ENCODE data around the gene KCTD16.

KCTD16 gene

DNA sequence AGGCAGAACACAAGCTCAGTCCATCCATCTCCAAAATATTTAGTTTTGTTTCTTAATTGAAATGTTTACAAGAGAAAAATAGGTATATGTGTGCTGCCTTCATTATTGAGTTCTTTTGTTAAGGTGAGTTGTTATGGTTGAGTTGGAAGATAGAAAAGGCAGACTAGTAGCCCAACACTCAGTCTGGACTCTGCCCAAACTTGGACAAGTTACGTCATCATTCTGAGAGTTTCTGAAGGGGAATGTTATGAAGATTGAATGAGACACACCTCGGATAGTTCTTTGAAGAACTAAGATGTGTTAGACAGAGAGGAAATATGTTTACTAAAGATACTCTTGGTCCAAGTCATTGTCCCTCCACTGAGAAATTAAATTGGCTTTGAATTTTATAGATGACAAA is 245.5 kb downstream of the KCTD16 start:
- DNase-seq: no peak

DNA sequence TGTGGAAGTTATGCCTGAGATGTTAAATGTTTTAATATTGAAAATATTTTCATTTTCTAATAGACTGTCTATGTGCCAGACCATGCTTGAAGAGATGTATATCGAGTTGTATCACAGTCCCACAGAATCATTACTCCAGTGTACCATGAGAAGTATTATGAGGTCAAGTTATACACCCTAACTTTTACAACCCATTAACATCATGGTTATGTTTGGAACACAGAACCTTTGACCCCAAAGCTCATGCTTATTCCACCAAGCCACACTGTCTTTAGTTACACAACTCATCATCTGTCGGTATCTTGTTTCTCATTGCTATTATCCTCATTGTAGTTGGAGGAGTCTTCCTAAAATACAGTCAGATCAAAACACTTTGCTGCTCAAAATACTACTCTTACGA is 248.0 kb downstream of the KCTD16 start:
- DNase-seq: no peak

DNA sequence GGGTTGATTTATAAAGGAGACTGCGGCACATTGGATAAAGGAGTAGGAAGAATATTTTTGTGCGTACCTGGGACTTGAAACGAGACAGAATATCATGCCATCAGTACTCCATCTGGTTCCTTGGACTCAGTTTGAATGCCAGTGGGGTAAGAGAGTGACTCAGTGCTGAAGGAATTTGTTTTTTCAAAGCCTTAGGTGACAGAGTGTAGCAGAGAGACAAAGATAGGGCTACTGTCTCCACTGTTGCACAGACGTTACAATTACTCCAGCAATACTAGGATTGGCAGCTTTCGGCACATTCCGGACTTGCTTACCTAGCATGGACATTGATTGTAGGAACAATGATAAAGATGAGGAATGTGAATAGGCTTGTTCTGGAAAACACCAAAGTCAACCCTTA is 250.7 kb downstream of the KCTD16 start:
- DNase-seq: no peak

DNA sequence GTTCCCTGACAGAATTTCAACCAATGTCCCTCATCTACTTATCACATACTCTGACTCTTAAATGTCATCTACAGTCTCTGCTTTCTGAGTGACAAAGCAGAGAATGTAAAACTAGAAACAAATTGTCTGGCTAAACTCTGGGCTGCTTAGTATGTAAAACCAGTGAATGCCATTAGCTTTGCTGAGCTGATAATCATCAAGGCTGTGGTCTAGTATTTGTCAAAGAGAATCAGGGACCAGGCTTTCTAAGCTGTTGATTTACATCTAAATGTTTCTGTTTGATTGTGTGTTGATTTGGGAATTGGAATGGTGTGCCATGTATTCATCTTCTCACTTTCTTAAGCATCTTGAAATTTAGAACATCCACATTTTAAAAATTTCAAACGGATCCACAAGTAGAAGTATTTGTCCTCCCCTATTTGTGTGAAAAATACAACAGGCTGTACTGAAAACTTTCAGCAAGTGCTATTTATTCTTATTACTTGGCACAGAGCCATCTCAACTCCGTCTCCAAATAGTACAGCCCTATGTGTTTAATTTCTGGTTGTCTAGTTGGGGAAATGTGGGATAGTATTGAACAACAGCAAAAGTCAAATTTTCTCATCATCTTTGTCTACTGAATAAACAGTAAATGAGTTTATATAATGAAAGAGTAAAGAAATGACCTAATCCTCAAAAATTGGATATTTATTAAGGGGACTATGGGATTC is 251.5 kb downstream of the KCTD16 start:
- no peak for DNase-seq

DNA sequence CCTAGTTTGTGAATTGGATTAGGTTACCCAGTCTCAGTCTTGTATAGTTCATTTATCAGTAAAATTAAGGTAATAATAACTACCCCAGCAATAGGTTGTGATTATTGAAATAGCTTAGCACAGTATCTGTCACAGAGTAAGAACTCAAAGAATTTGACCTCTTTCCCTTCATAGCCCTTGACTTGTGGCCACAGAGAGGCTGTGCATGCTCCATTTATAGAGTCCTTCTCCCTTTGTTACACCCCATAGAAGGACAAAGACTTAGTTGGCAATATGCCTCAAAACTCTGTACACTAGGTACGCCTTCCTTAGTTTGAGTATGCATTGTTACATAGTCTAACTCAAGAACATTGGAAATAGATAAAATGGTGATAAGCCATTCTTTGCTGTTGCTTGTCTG is 257.2 kb downstream of the KCTD16 start:
- no peak for DNase-seq

DNA sequence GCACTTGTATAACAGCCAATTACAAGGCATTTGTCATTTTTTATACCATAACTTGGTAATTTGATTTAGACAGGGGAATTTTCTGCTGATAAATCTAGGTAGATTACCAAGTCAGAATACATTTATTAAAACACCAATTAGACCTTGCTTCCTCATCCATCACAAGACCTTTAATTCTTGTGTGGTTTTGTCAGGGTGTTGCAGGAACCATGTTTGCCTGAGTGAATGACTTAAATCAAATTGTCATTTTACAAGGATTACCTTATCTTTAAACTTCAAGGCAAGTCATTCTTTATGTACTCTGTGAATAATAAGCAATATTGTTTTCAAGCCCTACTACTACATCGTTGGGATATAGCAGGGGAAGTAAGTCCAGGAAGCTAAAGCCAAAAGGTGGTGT is 257.7 kb downstream of the KCTD16 start:
- no peak for DNase-seq

DNA sequence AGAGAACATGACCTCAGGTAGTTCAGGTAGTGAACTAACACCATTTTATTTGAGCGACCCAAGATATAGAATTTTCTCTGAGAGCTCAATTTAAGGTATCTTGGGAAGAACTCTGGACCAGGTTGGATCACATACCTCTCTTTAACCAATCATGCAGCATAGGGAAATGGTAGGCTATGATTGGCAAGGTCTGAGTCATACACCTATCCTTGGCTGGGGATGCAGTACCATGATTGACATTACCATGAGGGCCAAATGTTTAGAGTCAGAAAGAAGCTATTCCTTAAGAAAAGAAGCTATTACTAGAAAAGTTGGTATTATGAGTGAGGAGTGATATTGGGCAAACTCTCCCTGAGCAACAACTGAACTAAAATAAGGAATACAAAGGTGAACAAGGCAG is 258.7 kb downstream of the KCTD16 start:
- DNase-seq: no peak

DNA sequence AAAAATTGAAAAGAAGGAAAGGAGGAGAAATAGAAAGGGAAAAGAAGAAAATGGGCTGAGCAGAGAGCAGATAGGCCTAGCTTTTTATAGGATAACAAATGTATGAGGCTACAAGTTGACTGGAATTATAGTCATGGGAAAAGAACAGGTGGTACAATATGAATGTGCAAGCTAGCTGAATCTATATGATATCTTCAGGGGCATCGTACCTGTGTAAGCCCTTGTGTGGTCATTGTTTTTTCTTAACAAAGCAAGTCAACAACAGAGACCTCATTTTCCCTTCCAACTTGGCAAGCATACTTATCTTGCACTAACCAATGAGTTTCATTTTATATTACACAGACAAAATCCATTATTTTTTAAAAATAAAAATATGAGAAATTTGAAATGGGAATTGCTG is 259.2 kb downstream of the KCTD16 start:
- no peak for DNase-seq

DNA sequence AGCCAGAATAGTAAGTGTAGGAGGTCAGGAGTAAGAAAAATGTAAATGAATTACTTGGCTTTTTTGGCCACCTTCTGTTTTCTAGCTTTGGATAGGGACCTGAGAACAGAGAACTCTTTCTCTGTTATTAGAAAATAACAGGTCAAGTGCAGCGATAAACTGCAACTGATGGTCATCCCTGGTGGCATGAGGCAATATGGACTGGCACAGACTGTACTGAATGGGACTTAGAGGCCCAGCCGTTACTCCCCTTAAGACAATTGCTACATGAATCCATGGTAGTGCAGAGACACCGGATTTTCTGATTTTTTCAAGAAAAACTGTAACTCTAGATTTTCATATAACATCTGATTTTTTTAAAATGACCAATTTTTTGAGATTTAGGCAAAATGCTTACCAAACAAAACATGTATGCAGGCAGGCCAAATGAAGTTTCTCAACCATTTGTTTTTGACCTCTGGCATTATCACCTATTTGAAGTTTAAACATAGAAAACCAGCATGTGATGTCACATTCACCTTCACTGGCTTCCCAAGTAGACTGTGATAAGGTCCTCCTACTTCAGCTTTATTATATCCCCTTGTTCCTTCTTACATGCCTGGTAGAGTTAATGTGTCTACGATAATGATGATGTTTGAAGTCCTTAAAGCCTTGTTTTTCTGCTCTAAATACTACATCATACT is 262.6 kb downstream of the KCTD16 start:
- no peak for DNase-seq

DNA sequence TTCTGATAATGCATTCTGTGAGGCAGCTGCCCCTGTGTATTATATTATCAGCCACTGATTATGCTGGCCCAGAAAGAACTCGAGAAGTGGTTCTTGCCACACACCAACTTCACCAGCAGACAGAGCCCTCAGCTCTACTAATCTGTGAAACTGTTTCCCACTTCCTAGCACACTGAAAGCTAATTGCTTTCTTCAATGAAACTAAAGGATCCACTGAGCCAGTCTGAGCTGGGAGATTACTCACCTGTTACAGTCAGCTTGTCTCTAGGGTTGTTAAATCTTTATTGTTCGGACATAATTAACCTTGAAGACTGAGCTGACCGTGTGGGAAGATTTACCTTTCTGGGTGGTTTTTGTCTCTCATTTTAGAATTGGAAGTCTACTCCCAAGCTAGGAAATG is 263.2 kb downstream of the KCTD16 start:
- DNase-seq: no peak

DNA sequence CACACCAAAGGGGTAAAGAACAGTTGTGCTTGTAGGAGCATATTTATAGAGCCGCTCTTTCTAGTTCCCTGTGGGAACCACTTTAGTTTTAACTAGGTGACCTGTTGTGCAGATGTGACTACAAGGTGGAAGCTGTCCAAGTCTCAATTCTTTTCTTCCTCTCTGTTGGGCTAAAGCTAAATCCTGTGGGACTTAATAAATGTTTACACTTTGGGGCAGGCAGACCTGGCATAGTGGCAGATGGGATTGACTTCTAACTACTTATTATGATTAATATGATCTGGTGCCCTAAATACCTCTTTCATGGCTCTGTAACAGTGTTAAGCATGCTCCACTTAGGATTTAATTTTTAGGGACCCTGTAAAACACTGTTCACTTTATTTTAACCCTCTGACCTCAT is 265.3 kb downstream of the KCTD16 start:
- DNase-seq: no peak

DNA sequence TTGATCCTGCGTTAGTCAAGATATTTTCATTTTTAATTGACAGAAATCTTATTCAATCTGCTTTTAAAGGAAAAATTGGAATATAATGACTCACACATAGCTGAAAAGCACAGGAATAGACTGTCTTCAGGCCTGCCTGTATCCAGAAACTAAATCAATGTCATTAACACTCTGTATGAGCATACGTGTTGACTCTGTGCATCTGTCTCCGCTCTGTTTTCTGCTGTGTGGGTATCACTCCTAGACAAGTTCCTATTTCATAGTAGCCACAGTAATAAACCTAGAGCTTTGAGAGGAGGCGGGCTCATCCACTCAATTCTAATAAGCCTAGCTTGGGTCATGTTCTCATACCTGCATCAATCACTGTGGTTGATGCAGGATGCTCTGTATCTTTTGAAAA is 267.6 kb downstream of the KCTD16 start:
- no peak for DNase-seq

DNA sequence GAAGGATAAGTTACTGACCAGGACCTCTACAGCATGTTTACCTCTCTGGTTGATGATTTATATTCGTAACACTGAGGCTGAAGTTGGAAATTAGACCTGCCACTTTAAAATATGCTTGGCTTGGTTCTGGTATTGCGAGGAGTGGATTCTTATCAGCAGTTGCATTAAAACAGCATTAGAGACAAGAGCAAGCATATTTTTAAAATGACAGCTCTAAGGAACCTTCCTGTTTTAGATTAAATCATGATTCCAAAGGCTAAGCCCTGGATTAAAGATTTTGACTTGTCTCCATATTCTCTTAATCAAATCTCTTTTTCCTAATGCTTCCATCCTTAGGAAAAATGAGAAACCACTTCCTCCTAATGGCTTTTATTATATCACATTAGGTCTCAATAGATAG is 277.8 kb downstream of the KCTD16 start:
- no peak for DNase-seq

DNA sequence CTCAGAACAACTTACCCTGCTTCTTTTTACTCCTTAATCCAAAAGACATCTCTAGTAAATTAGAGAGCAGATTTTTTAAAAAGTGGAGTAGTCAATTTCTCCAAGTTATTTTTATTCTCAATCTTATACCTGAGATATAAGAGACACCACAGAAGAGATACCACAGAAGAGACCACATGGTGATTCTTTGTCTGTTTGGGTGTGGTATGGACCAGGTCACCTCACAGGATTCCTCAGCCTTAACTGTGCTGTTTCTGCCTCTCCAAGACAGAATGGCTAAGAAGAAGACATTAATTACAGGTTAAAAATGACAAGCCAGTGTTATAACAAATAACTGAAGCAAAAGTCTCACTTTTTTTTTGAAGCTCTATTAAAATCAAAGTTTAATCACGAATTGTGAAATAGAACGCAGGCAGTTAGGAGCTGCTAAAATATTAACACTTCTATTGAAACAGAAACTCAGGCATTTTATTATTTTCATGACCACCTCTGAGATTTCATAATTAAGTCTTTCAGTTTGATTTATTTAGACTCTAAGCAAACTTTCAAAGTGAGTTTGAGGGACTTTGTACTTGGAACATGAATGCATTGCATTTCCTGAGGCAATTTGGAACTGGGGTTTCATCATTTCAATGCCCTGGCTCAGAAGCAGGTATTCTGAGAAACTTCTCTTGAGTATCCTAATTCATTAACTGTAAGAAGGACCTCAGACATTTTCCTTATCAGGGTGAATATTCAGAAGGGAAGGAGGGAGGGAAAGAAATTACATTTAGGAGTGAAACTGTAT is 280.7 kb downstream of the KCTD16 start:
- DNase-seq: no peak

DNA sequence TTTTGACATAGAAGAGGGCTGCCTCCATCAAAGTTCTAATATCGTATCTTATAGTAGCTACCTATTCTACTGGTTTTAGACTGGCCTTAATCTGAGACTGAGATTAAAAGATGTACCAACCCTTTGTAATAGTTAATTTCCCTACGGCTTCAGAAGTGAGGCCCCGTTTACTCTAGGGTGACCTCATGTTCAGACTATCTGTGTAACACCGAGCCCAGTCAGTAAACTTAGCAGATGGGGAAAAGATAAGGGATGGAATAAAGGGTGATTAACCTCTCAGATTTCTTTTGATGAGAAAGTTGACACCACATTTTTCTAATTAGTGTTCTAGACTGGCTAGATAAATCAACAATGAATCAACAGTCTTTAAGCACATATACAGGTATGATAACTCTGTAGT is 283.1 kb downstream of the KCTD16 start:
- DNase-seq: no peak

DNA sequence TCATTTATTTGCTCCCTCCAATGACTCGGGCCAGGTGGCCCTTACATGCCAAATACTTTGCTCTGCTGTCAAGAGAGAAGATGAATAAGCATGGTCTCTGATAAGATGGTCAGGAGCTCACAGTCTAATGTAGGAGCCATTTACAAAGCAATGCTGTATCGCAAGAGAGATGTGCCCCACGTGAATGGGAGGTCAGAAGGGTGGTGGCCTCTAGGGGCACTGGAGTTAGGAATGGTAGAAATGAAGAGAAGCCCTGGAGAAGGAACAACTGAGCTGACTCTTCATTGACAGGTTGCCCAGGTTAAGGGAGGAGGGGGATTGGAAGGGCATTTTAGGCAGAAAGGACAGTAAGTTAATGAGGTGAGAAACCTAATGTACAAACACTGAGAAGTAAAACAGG is 286.5 kb downstream of the KCTD16 start:
- no peak for DNase-seq

DNA sequence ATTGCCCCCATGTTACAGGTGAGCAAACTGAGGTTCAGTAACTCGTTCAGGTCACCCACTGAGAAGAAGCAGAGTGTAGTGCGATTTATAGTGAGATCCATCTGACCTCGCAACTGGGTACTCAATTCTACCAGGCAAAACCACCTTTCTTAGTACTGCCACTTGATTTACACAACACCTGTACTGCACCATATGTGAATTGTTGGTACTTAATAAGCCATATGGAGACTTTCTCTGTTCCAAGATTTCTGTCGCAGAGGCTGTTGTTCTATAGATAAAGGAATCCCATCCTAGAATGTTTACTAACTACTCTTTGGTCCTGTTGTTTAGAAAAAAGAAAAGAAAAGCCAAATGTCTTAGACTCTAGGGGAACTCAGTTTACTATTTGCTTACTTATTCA is 287.5 kb downstream of the KCTD16 start:
- DNase-seq: no peak

DNA sequence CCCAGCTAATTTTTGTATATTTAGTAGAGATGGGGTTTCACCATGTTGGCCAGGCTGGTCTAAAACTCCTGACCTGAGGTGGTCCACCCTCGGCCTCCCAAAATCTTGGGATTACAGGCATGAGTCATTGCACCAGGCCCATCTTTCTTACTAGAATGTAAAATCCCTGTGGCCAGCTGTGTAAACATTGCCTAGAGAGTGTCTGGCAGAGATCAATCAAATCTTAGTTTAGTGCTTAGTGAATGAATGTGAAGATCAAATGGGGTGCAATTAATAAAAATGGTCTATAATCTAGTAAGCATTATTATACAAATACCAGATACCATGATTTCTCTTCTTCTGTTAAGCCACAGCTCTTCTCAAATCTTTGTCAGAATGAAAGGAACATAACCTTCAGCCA is 289.9 kb downstream of the KCTD16 start:
- DNase-seq: no peak

DNA sequence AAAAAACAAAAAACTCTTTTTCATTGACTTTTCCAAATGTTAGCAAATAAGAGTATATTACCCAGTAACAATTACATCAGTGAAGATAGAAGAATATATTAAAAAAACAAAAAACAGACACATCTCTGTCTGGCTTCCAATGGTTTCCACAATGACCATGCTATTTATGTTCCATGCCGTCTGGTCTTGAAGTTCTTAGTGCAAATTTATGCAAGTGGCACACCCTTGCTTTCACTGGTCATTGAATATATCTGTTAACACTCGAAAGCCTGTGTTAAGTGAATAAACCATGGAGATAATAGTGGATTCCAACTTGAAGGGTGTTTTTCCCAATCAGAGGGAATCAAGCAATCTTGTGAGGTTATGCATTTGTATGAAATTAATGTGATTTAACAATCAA is 291.9 kb downstream of the KCTD16 start:
- DNase-seq: no peak

DNA sequence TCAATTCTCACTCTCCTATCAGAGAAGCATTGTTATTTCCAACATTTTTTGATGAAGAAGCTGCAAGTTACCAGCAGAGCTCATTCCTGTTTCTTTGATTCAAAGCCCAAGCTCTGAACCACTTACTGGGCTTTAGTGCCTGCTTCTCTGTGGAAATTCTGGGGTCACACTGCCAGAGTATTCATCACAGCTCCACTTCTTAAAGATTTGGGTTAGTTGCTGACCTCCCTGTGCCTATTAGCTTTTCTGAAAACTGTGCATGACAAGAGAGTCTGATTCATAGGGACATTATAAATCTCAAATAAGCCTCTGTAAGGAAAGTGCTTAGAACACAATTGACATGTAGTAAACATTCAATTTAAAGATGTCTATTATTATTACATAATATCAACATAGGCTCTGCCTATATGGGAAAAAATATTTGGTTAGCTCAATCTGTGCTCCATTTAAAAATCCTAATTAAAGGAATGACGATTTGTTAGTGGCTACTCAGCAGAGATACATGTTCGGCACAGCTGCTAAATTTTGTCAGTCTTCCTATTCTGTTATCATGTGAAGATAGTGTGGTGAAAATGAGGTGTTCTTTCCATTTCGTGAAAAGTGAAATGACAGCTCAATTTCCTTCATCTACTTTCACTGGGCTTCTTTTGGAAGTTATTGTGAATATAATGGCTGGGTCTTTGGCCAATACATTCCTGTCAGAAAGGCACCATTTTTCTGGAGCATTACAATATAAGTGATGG is 293.0 kb downstream of the KCTD16 start:
- DNase-seq: no peak

DNA sequence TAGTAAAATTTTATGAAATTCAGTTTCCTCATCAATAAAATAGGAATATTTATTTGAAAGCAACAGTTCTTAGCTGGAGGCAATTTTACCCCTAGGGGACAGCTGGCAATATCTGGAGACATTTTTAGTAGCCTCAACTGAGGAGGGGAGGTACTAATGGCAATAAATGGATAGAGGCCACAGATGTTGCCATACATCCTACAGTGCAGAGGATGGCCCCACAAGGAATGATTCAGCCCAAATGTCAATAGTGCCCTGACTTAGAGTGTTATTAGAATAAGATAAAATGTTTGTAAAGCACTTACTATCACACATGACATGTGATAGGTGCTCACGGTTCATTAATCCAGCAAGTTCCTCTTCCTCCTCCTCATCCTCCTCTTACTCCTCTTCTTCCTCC is 293.6 kb downstream of the KCTD16 start:
- no peak for DNase-seq

DNA sequence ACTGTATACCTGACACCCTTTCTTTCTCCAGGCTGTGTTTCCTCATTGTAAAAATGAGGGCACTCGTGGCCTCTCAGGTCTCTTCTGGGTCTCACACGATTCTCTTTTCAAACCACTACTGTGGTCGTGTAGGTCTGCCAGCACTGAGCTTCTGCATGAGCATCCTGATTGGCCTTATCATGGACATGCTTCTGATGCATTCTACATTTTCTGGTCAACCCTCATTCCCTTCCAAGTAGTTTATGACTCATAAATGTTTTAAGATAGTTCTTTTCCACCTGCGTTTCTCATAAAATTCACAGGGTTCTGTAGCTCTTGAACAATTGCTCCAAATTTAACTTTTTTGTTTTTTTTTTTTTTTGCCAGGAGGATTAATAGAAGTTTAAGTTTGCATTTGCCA is 294.8 kb downstream of the KCTD16 start:
- no peak for DNase-seq

DNA sequence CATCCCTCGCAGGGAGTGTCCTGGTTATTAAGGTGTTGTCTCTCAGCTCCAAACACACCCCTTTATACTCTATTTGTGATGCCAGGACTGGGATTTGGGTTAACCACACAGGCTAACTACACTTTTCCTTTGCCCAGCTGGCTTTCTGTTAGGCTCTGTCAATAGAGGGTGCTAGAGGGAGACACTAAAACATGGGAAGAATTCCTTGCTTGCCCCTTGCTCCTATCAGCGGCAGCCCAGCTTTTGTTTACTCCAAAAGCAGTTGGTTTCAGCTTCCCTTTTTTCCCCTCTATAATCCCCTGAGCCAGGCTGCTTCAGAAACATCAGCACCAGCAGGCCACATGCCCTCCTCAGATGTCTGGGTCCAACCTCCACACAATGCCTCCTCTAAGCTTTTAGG is 297.1 kb downstream of the KCTD16 start:
- DNase-seq: no peak

DNA sequence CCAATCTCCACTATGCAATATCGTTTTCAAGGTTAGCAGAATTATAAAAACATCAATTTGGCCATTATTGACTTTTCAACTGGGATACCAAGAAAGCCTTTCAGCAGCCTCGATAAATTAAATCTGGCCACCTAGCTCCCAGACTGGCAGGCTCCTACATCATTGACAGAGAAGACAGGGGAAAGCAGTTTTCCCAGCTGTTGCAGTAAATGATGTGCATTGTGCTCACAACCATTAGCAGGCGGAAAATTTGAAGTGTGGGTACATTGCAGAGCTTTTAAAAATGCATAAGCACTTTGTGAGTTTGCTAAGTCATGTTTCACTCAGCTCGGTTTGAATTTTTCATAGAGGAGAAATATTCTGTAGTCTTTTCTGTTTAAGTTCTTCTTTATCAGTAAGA is 297.9 kb downstream of the KCTD16 start:
- no peak for DNase-seq

Measured in stimulated activated CD4-positive, alpha-beta T cell treated with anti-CD3 and anti-CD28 coated beads, Interleukin-1b, Interleukin-23, amount 100 ng/mL, for 48 hours (primary cell).